Cardiac muscle cell (in vitro differentiated cells and primary cell): ENCODE measurements around the gene IKZF4. TPM values are rescaled to one million over a fixed set of nuclear protein-coding genes. Genes with fewer than 3 reads are reported as not detected.
"Not testable (repeated sequence)": the region's sequence is repeated elsewhere in the genome, so short reads cannot be mapped to it uniquely, and the experiment has no call there.

Experiments used
- DNase-seq, 2 donors: peaks; one replicate each; pipeline versions ENCODE4 v3.0.0 to v3.0.0-alpha.2; 2010 to 2017; ENCODE audit warnings: low read depth in 1 of 2, low spot score in 1 of 2
- H3K27ac ChIP-seq: fragments of 200-600 bp; sonication (generic); 2 replicates; pipeline ENCODE4 v1.5.1; 2016
- H3K27me3 ChIP-seq: fragments of 200-600 bp; sonication (generic); 2 replicates; pipeline ENCODE4 v1.6.0; 2016; ENCODE audit warnings: control low read depth
- H3K36me3 ChIP-seq: fragments of 200-600 bp; sonication (generic); 2 replicates; pipeline ENCODE4 v1.5.1; 2016; ENCODE audit warnings: control low read depth
- H3K4me1 ChIP-seq: fragments of 200-600 bp; sonication (generic); 2 replicates; pipeline ENCODE4 v1.8.1; 2017; ENCODE audit warnings: low read depth, mild to moderate bottlenecking, mixed run types
- H3K4me3 ChIP-seq: fragments of 200-600 bp; sonication (generic); 2 replicates; pipeline ENCODE4 v1.5.1; 2016; ENCODE audit warnings: mild to moderate bottlenecking
- H3K9me3 ChIP-seq: fragments of 200-600 bp; sonication (generic); 2 replicates; pipeline ENCODE4 v1.5.1; 2017; ENCODE audit warnings: low read depth, mild to moderate bottlenecking, control low read depth
- CTCF ChIP-seq: IDR thresholded peaks from 2 replicates; pipeline ENCODE4 v1.5.1; 2012; ENCODE audit warnings: low read depth, mild to moderate bottlenecking, low read length
- polyA plus RNA-seq: library from polyadenylated mRNA; unstranded; fragments of >200 nt; fragmentation: Nextera tagmentation; extraction: Ambion mirVana; gene quantifications from 2 replicates; pipeline ENCODE4 v1.2.1, GENCODE V29; 2016
- total RNA-seq: library from RNA; depleted of rRNA; stranded (reverse); fragments of >200 nt; gene quantifications from 2 replicates; pipeline ENCODE4 v1.2.3, GENCODE V29; 2016

IKZF4 gene
- total and polyA plus RNA-seq, 2 experiments from 2014 or later: 11.5 to 12.5 TPM

- no peak for DNase-seq
- TF ChIP-seq CTCF: no peak
- H3K4me1 ChIP-seq: no peaks in the 10 kb centered on the region
- no peak overlapping the region for H3K4me3 ChIP-seq
- no peaks in the 10 kb centered on the region for H3K27me3 ChIP-seq
- no peaks in the 10 kb centered on the region for H3K9me3 ChIP-seq
- H3K27ac ChIP-seq: no peak overlapping the region
- peaks cover 31% of the 10 kb centered on the region for H3K36me3 ChIP-seq
These were observed 36.0 kb upstream of the IKZF4 start for GRCh38 chr12:55984861-55985260.

- no peak overlapping the region for H3K4me3 ChIP-seq
- H3K36me3 ChIP-seq: peaks cover 36% of the 10 kb centered on the region
- peak overlapping the region; percentile 14 for H3K27ac ChIP-seq
- TF ChIP-seq CTCF: no peak
- DNase-seq: no peak
- no peaks in the 10 kb centered on the region for H3K4me1 ChIP-seq
- no peaks in the 10 kb centered on the region for H3K9me3 ChIP-seq
- no peaks in the 10 kb centered on the region for H3K27me3 ChIP-seq
These were observed 35.5 kb upstream of the IKZF4 start for GRCh38 chr12:55985341-55985740.

GRCh38 chr12:55985976-55986375, 34.9 kb upstream of the IKZF4 start:
- not testable (repeated sequence) for DNase-seq, H3K4me3 ChIP-seq, H3K27me3 ChIP-seq, H3K4me1 ChIP-seq, H3K9me3 ChIP-seq
- Histone ChIP-seq H3K27ac (peak overlapping the region; percentile 14), H3K36me3 (peaks cover 43% of the 10 kb centered on the region)

GRCh38 chr12:55991110-55991509, 29.7 kb upstream of the IKZF4 start:
- TF ChIP-seq CTCF: no peak
- no peaks in the 10 kb centered on the region for H3K4me1 ChIP-seq
- no peak overlapping the region for H3K4me3 ChIP-seq
- H3K36me3 ChIP-seq: peaks cover 61% of the 10 kb centered on the region
- H3K27ac ChIP-seq: no peak overlapping the region
- H3K9me3 ChIP-seq: no peaks in the 10 kb centered on the region
- no peak for DNase-seq
- H3K27me3 ChIP-seq: no peaks in the 10 kb centered on the region

GRCh38 chr12:55993230-55993853, 27.5 kb upstream of the IKZF4 start:
- peak overlapping the region; percentile 17 for H3K27ac ChIP-seq
- H3K4me1 ChIP-seq: peaks cover 6% of the 10 kb centered on the region
- no peaks in the 10 kb centered on the region for H3K27me3 ChIP-seq
- no peak for DNase-seq
- peaks cover 45% of the 10 kb centered on the region for H3K36me3 ChIP-seq
- no peak overlapping the region for H3K4me3 ChIP-seq
- no peak for TF ChIP-seq CTCF
- H3K9me3 ChIP-seq: no peaks in the 10 kb centered on the region

GRCh38 chr12:55995366-55995765, 25.5 kb upstream of the IKZF4 start:
- no peak for TF ChIP-seq CTCF
- H3K4me1 ChIP-seq: peaks cover 6% of the 10 kb centered on the region
- peak overlapping the region; percentile 43 for H3K27ac ChIP-seq
- H3K4me3 ChIP-seq: no peak overlapping the region
- no peak for DNase-seq
- H3K36me3 ChIP-seq: peaks cover 35% of the 10 kb centered on the region
- H3K27me3 ChIP-seq: no peaks in the 10 kb centered on the region
- no peaks in the 10 kb centered on the region for H3K9me3 ChIP-seq
